H1 (cell line): Measurements from ENCODE around the gene NCAPG2.

Experiments
- EZH2 ChIP-seq: fragments of 200-600 bp; sonication (generic); IDR thresholded peaks from 2 replicates; pipeline ENCODE4 v1.7.1; 2012; ENCODE audit warnings: low read depth, mild to moderate bottlenecking, moderate library complexity, low read length, inconsistent platforms; ENCODE audit not compliant: severe bottlenecking
- FOSL1 ChIP-seq: IDR thresholded peaks from 2 replicates; pipeline ENCODE4 v1.6.1; 2011; ENCODE audit warnings: mild to moderate bottlenecking, low read depth, low read length, moderate library complexity; ENCODE audit not compliant: insufficient read depth
- POLR2A ChIP-seq, 2 experiments: IDR thresholded peaks; 1 replicate in 1 of 2; 2 replicates in 1 of 2; pipeline ENCODE4 v1.6.1; 2011; ENCODE audit warnings: low read depth in 2 of 2, low read length in 2 of 2, mild to moderate bottlenecking in 2 of 2; ENCODE audit errors: control extremely low read depth in 1 of 2
- POLR2AphosphoS5 ChIP-seq: IDR thresholded peaks from 2 replicates; pipeline ENCODE4 v1.6.1; 2011; ENCODE audit warnings: low read depth, low read length
- YY1 ChIP-seq: IDR thresholded peaks from 2 replicates; pipeline ENCODE4 v1.6.1; 2011; ENCODE audit warnings: low read depth, mild to moderate bottlenecking, low read length

DNA sequence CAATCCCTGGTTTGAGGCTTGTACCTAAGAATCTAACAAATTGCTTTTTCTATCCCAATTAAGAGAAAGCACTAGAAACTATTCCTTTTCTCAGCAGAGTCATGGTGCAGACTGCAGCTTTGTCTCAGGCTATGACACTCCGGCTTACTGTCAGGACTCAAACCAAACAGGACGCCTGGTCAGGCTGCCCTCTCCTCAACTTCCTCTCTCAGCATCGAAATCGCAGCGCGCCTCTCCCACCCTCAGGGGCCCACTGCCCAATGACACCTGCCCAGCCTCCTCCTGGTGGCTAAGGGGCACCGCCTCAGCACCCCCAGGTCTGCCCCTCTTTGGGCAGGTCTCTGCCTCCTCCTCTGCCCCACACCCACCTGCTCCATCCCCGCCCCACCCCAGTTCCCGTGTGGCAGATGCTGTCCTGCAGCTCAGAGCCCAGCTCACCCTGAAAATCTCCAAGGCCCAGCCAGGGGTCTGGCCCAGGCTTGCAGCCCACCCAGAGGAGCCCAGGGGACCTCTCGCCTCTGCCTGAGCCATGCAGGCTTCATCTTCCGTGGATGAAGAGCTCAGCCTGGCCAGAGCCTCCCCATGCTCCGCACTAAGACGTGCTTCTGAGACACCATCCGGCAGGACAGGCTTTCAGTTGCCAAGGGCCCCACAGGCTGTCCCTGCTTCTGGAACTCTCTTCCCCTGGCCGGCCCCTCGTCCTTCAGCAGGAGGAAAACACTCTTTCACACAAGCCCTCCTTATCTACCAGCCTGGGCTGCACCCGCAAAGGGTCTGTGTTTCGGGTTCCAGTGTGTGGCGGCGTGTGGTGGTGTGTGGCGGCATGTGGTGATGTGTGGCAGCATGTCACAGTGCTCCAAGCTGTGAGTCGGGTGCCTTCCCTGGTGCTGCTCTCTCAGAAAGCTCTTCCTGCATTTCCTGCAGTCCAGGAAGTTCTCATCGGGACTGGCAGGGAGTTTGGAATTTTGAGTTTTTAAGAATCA, 100.5 kb downstream of the NCAPG2 start:
- no peak for TF ChIP-seq FOSL1
- no peak for TF ChIP-seq POLR2AphosphoS5
- no peak for TF ChIP-seq POLR2A (IDR thresholded peaks at IDR 0.05; ENCODE audit: control extremely low read depth in 1 of 2, low read depth in 2 of 2, low read length in 2 of 2)
- no peak for TF ChIP-seq EZH2
- no peak for TF ChIP-seq YY1
